ENCODE measurements around the gene CYFIP2.
"Not testable (repeated sequence)": the region's sequence is repeated elsewhere in the genome, so short reads cannot be mapped to it uniquely, and the experiment has no call there.

CYFIP2 gene

DNA sequence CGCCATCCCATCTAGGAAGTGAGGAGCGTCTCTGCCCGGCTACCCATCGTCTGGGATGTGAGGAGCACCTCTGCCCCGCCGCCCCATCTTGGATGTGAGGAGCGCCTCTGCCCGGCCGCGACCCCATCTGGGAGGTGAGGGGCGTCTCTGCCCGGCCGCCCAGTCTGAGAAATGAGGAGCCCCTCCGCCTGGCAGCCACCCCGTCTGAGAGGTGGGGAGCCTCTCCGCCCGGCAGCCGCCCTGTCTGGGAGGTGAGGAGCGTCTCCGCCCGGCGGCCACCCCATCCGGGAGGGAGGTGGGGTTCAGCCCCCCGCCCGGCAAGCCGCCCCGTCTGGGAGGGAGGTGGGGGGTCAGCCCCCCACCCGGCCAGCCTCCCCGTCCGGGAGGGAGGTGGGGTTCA is 153.6 kb downstream of the CYFIP2 start:
- H3K9ac ChIP-seq (ENCODE audit: low read length); H3K27ac ChIP-seq (ENCODE audit: low read depth, low read length); H3K27me3 ChIP-seq (ENCODE audit: control insufficient read depth, insufficient read depth, low read length); H3K36me3 ChIP-seq (ENCODE audit: control insufficient read depth, insufficient read depth, low read length); H3K4me3 ChIP-seq (ENCODE audit: low read length); H3K4me1 ChIP-seq (ENCODE audit: control insufficient read depth, insufficient read depth, low read length): not testable (repeated sequence)

DNA sequence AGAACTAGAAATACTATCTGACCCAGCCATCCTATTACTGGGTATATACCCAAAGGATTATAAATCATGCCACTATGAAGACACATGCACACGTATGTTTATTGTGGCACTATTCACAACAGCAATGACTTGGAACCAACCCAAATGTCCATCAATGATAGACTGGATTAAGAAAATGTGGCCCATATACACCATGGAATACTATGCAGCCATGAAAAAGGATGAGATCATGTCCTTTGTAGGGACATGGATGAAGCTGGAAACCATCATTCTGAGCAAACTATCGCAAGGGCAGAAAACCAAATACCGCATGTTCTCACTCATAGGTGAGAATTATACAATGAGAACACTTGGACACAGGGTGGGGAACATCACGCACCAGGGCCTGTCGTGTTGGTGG is 164.0 kb downstream of the CYFIP2 start:
- not testable (repeated sequence) for H3K27me3 ChIP-seq (ENCODE audit: control insufficient read depth, insufficient read depth, low read length); H3K4me1 ChIP-seq (ENCODE audit: control insufficient read depth, insufficient read depth, low read length); H3K4me3 ChIP-seq (ENCODE audit: low read length); H3K9ac ChIP-seq (ENCODE audit: low read length); H3K36me3 ChIP-seq (ENCODE audit: control insufficient read depth, insufficient read depth, low read length); H3K27ac ChIP-seq (ENCODE audit: low read depth, low read length)

DNA sequence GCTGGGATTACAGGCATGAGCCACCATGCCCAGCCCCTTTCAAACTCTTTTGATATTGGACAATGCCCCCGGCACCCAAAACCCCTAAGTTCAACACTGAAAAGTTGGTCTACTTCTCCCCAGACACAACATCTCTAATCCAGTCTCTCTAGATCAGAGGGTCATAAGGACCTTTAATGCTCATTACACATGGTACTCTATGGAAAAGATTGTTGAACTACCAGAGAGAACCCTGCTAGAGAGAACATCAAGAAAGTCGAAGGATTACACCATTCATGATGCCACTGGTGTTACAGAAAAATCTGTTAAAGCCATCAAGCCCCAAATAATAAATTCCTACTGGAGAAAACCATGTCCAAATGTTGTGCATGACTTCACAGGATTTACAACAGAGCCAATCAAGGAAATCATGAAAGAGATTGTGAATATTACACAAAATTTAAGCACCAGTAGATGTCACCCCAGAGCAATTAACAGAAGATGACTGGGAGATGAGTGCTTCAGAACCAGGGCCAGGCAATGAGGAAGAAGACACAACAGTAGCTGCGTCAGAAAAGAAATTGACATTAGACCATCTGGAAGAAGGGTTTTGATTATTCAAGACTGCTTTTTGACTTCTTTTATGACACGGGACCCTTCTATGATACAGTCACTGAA is 165.7 kb downstream of the CYFIP2 start:
- no peaks in the 10 kb centered on the region for H3K4me1 ChIP-seq (ENCODE audit: control insufficient read depth, insufficient read depth, low read length)
- H3K27me3 ChIP-seq (ENCODE audit: control insufficient read depth, insufficient read depth, low read length) = no peaks in the 10 kb centered on the region
- no peak overlapping the region for H3K27ac ChIP-seq (ENCODE audit: low read depth, low read length)

DNA sequence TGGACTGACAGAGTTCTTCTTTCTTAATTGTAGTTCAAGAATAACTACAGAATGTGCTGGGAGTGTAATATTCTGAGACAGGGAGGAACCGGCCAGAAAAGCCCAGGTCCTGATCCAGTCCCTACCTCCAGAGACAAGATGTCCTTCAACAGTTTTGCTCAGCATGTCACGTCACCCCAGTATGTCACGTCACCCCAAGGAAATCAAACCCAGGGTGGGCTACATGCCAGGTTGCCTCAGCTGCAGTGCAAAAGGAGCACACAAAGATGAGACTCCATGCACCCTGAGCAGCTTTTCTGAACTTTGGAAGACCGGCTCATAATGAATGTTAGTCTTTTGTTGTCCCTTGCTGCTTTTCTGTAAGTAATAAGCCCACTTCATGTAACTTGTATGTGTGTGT is 168.2 kb downstream of the CYFIP2 start:
- Histone ChIP-seq H3K27ac (ENCODE audit: low read depth, low read length) (no peak overlapping the region), H3K9ac (ENCODE audit: low read length) (no peak overlapping the region), H3K4me1 (ENCODE audit: control insufficient read depth, insufficient read depth, low read length) (no peaks in the 10 kb centered on the region), H3K27me3 (ENCODE audit: control insufficient read depth, insufficient read depth, low read length) (no peaks in the 10 kb centered on the region), H3K4me3 (ENCODE audit: low read length) (no peak overlapping the region), H3K36me3 (ENCODE audit: control insufficient read depth, insufficient read depth, low read length) (no peaks in the 10 kb centered on the region)

More for the DNA sequence above, 165.7 kb downstream of the CYFIP2 start:
- Histone ChIP-seq H3K9ac (ENCODE audit: low read length) (no peak overlapping the region), H3K36me3 (ENCODE audit: control insufficient read depth, insufficient read depth, low read length) (no peaks in the 10 kb centered on the region), H3K4me3 (ENCODE audit: low read length) (no peak overlapping the region)

DNA sequence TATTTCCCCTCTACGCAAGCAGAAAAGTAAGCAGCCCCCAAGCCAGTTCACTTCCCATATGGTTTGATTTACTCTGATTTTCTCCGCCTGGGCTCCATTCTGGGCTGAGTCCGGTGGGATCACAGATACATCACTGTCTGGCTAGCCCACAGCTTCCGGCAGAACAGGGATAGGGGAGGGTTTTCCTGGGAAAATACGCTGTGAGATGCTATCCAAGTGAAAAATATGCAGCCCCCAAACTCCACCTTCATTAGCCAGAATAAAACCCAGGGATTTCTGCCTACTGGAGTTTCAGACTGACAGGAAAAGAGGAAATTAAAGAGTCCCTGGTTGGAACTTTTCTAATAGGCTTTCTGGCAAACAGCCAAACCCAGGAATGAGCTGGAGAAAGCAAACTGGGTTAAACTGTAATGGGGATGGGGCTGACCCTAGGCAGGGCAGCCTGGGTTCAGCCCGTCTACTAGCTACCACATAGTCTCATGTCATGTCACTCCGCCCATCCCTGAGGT is 177.2 kb downstream of the CYFIP2 start:
- Histone ChIP-seq H3K4me1 (ENCODE audit: control insufficient read depth, insufficient read depth, low read length) (no peaks in the 10 kb centered on the region), H3K9ac (ENCODE audit: low read length) (no peak overlapping the region), H3K27ac (ENCODE audit: low read depth, low read length) (no peak overlapping the region), H3K27me3 (ENCODE audit: control insufficient read depth, insufficient read depth, low read length) (no peaks in the 10 kb centered on the region), H3K4me3 (ENCODE audit: low read length) (no peak overlapping the region), H3K36me3 (ENCODE audit: control insufficient read depth, insufficient read depth, low read length) (no peaks in the 10 kb centered on the region)

DNA sequence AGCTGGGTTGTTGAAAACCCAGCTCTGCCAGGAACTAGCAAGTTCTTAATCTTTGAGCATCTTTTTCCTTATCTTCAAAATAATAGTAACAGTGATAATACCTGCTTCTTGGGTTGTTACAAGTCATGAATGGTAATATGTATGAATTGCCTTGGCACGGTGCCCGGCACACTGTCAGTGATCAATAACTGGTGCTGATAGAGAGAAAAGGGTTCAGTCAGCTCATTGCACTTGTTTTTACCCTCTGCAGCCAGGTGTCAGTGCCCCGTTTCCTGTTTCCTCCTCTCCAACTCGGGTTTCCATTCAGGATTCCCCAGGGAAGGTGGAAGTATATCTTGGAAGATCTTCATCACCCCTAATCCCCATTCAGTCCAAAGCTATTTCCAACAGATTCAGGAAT is 178.3 kb downstream of the CYFIP2 start:
- H3K36me3 ChIP-seq (ENCODE audit: control insufficient read depth, insufficient read depth, low read length) = no peaks in the 10 kb centered on the region
- peaks cover 8% of the 10 kb centered on the region for H3K4me1 ChIP-seq (ENCODE audit: control insufficient read depth, insufficient read depth, low read length)
- H3K4me3 ChIP-seq (ENCODE audit: low read length) = no peak overlapping the region
- no peaks in the 10 kb centered on the region for H3K27me3 ChIP-seq (ENCODE audit: control insufficient read depth, insufficient read depth, low read length)
- no peak overlapping the region for H3K9ac ChIP-seq (ENCODE audit: low read length)
- H3K27ac ChIP-seq (ENCODE audit: low read depth, low read length) = no peak overlapping the region
